BJ (cell line): ENCODE measurements around the gene SIPA1L2. TPM values are rescaled to one million over a fixed set of nuclear protein-coding genes. Genes with fewer than 3 reads are reported as not detected.

Experiments
- CTCF ChIA-PET: fragments of 350-600 bp; formaldehyde crosslinking; extraction: SDS; loops from one replicate; lab custom pipeline; 2021; ENCODE audit warnings: antibody characterized with exemption, inconsistent platforms; lab: Yijun Ruan, JAX
- POLR2A ChIA-PET: fragments of 300-600 bp; sonication (Branson Sonifier 250); formaldehyde crosslinking; extraction: SDS; loops from one replicate; lab custom pipeline; 2021; ENCODE audit warnings: antibody characterized with exemption; lab: Charles Lee
- DNase-seq: peaks from one replicate; pipeline ENCODE4 v3.0.0-alpha.2; 2011; ENCODE audit warnings: low read depth
- H3K27me3 ChIP-seq: 2 replicates; pipeline ENCODE4 v1.6.0; 2011; ENCODE audit warnings: low read length; ENCODE audit not compliant: control insufficient read depth, insufficient read depth
- H3K36me3 ChIP-seq: 2 replicates; pipeline ENCODE4 v1.5.1; 2011; ENCODE audit warnings: low read length; ENCODE audit not compliant: control insufficient read depth, insufficient read depth
- H3K4me3 ChIP-seq: 2 replicates; pipeline ENCODE4 v1.5.1; 2011; ENCODE audit warnings: low read depth, mild to moderate bottlenecking, control low read depth, low read length
- CTCF ChIP-seq: IDR thresholded peaks from 2 replicates; pipeline ENCODE4 v1.5.1; 2011; ENCODE audit warnings: low read depth, mild to moderate bottlenecking, control low read depth, inconsistent platforms, low read length, moderate library complexity; ENCODE audit not compliant: insufficient read depth
- polyA plus RNA-seq: library from polyadenylated mRNA; depleted of rRNA; stranded (reverse); fragments of >200 nt; gene quantifications from 2 replicates; pipeline ENCODE4 v1.2.3, GENCODE V29; 2011

SIPA1L2 gene
- polyA plus RNA-seq, 1 experiment, result 5.1 TPM

GRCh38 chr1:232628335-232629249 is 1.3 kb downstream of the SIPA1L2 start:
- Histone ChIP-seq H3K36me3 (no peaks in the 10 kb centered on the region), H3K27me3 (no peaks in the 10 kb centered on the region), H3K4me3 (peak overlapping the region; percentile 61)
- ChIA-PET CTCF (interaction anchor here (1.4 to 2.7 kb wide), 4 partner anchors 612 to 762 kb away, joined by 3 to 15 read pairs (median 5); no protein-coding TSS in a partner anchor), POLR2A (no interaction called here)
- DNase-seq, result no peak
- TF ChIP-seq CTCF, result peak; percentile 43

GRCh38 chr1:232627645-232628334 is 2.1 kb downstream of the SIPA1L2 start:
- DNase-seq, result no peak
- Histone ChIP-seq H3K36me3 (no peaks in the 10 kb centered on the region), H3K4me3 (no peak overlapping the region), H3K27me3 (no peaks in the 10 kb centered on the region)
- POLR2A ChIA-PET, result no interaction called here
- TF ChIP-seq CTCF, result peak; percentile 34
- CTCF ChIA-PET, result interaction anchor here (1.1 to 2.6 kb wide), 3 partner anchors 757 to 871 kb away, joined by 3 to 15 read pairs (median 6); no protein-coding TSS in a partner anchor

- H3K36me3 ChIP-seq, result no peaks in the 10 kb centered on the region
- ChIA-PET POLR2A (interaction anchor here (0.6 kb wide), 1 partner anchor 228 kb away, joined by 3 read pairs; no protein-coding TSS in a partner anchor), CTCF (interaction anchor here (0.6 to 2.6 kb wide), 4 partner anchors 756 to 870 kb away, joined by 3 to 15 read pairs (median 4); no protein-coding TSS in a partner anchor)
- H3K27me3 ChIP-seq, result no peaks in the 10 kb centered on the region
- no peak for TF ChIP-seq CTCF
- DNase-seq, result no peak
- H3K4me3 ChIP-seq, result no peak overlapping the region
Measured at GRCh38 chr1:232627171-232627570, 2.8 kb downstream of the SIPA1L2 start.

GRCh38 chr1:232626452-232626851 is 3.5 kb downstream of the SIPA1L2 start:
- TF ChIP-seq CTCF, result no peak
- no peaks in the 10 kb centered on the region for H3K36me3 ChIP-seq
- H3K4me3 ChIP-seq, result no peak overlapping the region
- H3K27me3 ChIP-seq, result no peaks in the 10 kb centered on the region
- POLR2A ChIA-PET, result no interaction called here
- no peak for DNase-seq
- CTCF ChIA-PET, result interaction anchor here (1.7 to 2.6 kb wide), 2 partner anchors 760 to 869 kb away, joined by 6 to 15 read pairs; no protein-coding TSS in a partner anchor
